ENCODE data around the gene ADAMTS8. TPM values are rescaled to one million over a fixed set of nuclear protein-coding genes. Genes with fewer than 3 reads are reported as not detected.
"Not testable (repeated sequence)": the region's sequence is repeated elsewhere in the genome, so short reads cannot be mapped to it uniquely, and the experiment has no call there.

The ADAMTS8 gene
- total RNA-seq, 1 donor from 2014 or later, result 0.48 TPM

DNA sequence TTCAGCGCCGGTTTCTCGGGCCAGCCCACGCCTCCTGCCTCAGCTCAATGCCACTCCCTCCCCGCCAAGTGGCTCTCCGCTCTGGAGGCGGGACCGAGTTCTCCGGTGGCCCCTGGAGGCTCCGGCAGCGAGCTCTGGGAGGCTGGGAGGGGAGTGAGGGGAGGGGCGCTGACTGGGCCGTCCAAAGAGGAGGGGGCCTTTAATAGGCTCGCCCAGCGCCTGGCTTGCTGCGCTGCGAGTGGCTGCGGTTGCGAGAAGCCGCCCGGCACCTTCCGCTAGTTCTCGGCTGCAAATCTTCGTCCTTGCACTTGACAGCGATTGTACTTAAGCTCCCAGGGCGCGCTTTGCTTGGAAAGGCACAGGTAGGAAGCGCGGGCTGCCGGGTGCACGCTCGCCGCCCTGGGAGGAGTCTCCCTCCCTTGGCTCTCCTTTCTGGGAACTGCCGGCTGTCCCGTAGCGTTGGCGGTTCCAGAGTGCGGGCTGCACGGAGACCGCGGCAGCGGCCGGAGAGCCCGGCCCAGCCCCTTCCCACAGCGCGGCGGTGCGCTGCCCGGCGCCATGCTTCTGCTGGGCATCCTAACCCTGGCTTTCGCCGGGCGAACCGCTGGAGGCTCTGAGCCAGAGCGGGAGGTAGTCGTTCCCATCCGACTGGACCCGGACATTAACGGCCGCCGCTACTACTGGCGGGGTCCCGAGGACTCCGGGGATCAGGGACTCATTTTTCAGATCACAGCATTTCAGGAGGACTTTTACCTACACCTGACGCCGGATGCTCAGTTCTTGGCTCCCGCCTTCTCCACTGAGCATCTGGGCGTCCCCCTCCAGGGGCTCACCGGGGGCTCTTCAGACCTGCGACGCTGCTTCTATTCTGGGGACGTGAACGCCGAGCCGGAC is 20.3 kb upstream of the ADAMTS8 start, which contains the start of gene ADAMTS15:
TSS of gene ADAMTS15 (plus strand) at position 230 of the 894 bp plus-strand sequence. CDS start at position 559, 329 bp downstream.
- DNase-seq, result peak; percentile 94
- intact Hi-C loops (cut with DNase I), result loop anchor here (10.0 kb wide), 1 partner anchor 286 kb away; no protein-coding TSS in a partner anchor
- ATAC-seq (ENCODE audit: poor library complexity), result peak; percentile 79

DNA sequence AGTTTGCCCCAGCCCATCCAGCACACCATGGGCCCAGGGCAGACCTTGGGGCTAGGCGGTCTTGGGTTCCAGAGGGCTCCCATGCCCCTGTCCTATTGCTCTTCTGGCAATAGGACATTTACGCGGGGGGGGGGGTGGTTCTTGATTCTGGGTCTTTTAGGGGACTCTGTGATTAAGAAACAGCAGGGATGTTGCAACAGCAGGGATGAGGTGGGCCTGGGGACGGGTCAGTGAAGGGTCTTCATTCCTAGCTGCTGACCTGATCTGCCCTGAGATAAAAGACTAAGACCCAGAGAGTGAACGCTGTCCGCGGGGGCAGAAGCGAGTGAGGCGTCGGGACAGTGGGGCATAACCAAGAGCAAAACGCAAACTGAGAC is 19.6 kb upstream of the ADAMTS8 start:
- ATAC-seq (ENCODE audit: poor library complexity) (no peak), DNase-seq (no peak)
- intact Hi-C loops (cut with DNase I), result loop anchor here (10.0 kb wide), 1 partner anchor 287 kb away; no protein-coding TSS in a partner anchor

DNA sequence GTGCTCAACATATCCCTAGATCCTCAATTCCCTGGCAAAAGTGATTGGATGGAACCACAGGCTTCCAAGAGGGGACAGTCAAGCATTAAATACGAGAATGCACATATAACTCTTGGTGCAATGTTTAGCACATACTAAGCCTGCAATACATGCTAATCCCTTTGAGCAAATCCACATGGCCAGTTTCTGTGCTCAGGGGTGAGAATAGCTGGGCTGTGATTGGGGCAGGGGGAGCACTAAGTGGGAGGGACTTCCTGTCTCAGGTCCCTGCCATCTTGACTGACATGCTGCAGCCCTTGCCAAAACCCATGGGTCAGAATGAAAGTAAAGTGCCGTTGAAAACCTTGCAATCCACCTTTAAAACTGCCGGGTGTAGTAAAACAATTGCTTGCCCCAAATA is 17.4 kb upstream of the ADAMTS8 start:
- DNase-seq, result no peak
- no peak for ATAC-seq (ENCODE audit: poor library complexity)
- intact Hi-C loops (cut with DNase I), result loop anchor here (10.0 kb wide), 1 partner anchor 289 kb away; no protein-coding TSS in a partner anchor

DNA sequence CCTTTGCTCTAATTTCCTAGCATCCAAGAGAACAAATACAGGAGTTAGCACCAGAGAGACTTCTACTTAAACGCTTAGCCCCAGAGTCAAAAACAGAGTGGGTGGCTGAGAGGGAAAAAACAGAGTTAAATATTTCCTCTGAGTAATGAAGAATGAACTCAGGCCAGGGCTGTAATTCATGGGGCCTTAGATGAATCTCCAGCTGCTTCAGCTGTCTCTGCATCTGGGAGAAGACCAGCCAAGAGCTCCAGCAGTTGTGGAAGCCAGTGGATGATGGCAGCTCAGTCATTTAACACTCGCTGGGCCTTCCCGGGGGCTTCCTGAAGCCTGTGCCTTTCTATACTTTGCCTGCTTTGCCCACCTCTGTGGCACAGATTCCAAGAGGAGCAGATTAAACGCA is 14.3 kb upstream of the ADAMTS8 start:
- DNase-seq, result no peak
- ATAC-seq (ENCODE audit: poor library complexity), result peak; percentile 23
- intact Hi-C loops (cut with DNase I), result loop anchor here (10.0 kb wide), 1 partner anchor 292 kb away; no protein-coding TSS in a partner anchor

DNA sequence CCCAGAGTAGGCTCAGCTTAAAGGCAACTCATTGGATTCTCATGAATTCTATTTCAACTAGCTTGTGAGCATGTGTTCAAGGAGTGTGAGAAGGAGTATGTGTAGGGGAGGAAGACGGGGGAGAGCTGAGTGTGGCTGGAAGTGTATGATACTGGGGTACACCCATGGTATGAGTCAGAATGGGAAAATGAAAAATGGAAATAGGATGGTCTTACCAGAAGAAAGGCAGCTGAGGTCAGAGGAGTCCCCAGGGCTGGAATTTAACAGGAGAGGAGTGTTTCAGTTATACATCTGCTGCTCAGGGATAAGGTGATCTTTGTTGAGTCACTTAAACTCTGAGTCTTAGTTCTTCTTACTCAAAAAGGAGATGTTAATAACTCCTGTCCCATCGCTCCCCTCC is 13.3 kb upstream of the ADAMTS8 start:
- ATAC-seq (ENCODE audit: poor library complexity) (no peak), DNase-seq (no peak)
- intact Hi-C loops (cut with DNase I), result loop anchor here (10.0 kb wide), 1 partner anchor 293 kb away; no protein-coding TSS in a partner anchor

DNA sequence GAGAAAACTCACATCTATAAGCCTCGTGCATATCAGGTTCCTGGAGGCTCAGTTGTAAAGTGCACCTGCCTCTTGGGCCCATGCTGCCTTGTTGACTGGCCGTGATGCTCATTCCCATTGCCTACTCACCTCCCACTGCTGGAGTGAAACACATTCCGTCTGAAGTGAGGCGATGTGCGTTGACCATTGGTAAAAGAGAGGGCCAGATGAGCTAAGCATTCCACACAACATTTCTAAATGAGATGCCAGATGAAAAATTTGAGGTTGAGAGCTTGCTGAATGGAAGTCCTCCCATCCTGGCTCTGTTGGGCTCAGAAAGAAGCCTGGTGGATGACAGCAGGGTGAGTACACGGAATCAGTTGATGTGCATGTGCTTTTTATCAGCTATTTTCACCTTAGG is 11.5 kb upstream of the ADAMTS8 start:
- DNase-seq, result no peak
- intact Hi-C loops (cut with DNase I), result loop anchor here (10.0 kb wide), 1 partner anchor 295 kb away; no protein-coding TSS in a partner anchor
- ATAC-seq (ENCODE audit: poor library complexity), result no peak

DNA sequence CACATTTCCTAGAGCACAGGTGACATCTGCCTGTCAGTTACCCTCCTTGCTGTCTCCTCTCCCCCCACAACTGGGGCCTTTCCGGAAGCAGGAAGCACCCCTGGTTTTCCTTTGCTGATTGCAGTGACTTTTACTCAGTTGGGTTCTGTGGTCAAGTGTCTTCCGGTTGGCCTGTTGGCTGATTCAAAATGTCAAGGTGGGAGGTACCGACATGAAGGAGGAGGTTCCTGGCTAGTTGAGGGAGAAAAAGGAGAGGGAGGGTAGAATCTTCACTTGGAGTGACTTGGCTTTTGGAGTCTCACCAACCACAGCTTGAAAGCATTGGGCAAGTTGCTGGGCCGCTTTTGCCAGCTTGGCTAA is 10.7 kb upstream of the ADAMTS8 start:
- ATAC-seq (ENCODE audit: poor library complexity), result no peak
- no peak for DNase-seq
- intact Hi-C loops (cut with DNase I), result no loop called here

DNA sequence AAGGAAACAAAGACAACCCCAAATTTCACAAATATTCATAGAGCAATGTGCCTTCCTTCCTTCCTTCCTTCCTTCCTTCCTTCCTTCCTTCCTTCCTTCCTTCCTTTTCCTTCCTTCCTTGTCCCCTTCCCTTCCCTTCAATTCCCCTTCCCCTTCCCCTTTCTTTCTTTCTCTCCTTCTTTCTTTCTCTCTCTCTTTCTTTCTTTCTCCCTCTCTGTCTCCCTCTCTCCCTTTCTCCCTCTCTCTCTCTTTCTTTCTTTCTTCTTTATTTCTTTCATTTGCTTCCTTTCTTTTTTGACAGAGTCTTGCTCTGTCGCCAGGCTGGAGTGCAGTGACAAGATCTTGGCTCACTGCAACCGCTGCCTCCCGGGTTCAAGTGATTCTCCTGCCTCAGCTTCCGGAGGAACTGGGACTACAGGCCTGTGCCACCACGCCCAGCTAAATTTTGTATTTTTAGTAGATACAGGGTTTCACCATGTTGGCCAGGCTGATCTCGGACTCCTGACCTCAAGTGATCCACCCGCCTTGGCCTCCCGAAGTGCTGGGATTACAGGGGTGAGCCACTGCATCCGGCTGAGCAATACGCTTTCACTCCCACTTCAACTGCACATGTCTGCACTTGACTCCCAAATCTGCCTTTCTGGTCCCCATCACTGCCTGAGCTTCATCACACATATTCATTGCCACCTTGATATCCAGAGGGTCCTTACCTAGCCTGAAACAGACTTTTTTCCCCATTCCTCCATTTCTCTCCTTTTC is 10.2 kb upstream of the ADAMTS8 start:
- DNase-seq; ATAC-seq (ENCODE audit: poor library complexity); intact Hi-C loops (cut with DNase I): not testable (repeated sequence)

DNA sequence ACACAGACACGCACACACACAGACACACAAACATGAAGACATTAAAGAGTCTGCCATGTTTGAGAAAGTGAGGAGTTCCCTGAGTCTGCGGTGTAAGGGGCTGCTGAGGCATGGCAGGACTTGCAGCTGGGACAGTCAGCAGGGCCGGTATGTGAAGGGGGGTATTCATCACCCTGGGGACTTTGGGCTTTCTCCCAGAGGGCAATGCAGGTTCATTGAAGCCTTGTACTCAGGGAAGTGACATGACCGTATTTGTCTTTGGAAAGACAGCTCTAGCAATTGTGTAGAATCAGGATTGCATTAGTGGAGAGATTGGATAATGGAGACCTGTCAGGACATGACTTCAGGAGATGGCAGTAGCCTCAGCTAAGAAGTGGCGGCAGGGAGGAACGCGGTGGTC is 9.4 kb upstream of the ADAMTS8 start:
- intact Hi-C loops (cut with DNase I), result no loop called here
- no peak for ATAC-seq (ENCODE audit: poor library complexity)
- no peak for DNase-seq

DNA sequence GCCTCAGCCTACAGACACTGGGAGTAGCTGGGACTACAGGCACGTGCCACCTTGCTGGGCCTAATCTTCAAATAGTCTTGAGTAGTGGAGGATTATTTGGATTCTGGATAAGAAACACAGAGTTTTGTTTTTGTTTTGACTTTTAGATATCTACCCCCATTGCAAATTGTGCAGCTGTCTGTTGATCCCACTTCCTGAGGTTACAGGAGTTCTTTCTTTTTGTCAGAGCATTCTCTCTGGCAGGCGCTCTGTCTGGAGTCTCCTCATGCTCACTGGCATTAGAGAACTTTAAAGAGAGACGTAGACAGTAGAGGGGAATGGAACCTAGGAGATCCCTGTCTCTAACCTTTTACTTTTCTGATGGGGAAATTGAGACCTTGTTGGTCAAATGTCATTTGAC is 7.8 kb upstream of the ADAMTS8 start:
- intact Hi-C loops (cut with DNase I), result no loop called here
- ATAC-seq (ENCODE audit: poor library complexity) (no peak), DNase-seq (no peak)

DNA sequence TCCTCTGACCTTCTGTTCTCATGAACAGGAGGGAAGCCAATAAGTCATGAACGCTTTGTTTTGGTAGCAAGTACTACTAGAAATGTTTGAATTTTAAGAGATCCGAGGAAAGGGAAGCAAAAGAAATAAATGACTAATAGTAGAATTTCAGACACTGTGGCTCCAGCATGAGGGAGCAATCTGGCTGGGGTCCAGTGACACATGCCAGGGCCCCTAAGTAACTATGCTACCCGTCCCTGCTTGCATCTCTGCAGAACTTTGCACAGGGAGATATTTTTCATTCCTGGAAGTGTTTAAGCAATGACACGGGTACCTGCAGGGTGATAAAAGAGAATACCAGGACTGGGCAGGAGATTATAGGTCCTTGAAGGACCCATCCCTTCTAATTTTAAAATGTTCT is 7.3 kb upstream of the ADAMTS8 start:
- intact Hi-C loops (cut with DNase I), result no loop called here
- ATAC-seq (ENCODE audit: poor library complexity), result no peak
- DNase-seq, result no peak

DNA sequence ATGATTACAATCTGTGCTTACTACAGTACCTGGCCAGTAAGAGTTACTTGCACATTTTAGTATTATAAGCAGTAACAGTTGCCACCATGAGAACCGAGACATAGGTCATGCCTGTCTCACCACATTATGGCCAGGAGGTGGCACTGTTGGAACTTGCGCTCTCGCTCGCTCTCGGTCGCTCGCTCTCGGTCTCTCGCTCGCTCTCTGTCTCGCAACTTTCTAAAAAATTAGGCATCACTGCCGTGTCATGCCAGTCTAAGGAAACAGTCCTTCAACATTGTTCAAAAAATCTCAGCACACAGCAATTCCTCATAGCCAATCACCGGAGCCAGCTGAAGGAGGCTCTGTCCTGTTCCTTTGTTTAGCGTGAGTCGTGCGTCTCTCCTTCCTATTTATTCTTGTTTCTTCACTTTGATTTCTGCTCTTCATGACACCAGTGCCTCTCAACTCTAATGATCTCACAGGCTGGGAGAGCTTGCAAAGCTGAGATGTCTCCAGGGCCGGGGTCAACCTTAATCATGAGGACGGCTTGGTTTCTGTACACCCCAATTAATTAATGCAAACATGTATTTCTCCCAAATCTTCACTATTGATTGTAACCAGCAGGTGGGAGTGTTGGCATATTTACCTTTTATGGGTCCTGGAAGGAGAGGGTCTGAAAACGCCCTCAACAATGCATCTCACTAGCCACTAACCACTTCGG is 6.3 kb upstream of the ADAMTS8 start:
- peak; percentile 81 for DNase-seq

DNA sequence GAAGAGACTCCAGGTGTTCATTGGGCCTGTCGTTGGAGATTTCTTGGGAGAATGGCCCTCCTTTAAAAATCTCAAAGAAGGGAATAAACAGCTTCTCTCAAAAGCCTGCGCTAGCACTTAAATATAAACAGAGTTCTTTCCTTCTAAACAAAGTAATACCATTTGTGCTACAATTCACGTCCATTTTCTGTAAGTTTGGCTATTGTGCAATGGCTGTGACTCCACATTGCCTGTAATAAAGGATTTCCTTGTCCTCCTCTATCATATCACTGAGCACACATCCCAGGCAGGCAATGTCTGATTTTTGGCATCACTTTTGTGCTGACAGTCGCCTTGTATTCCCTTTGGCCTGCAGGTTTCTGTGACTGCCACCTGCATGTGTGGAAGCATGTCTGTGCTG is 4.9 kb upstream of the ADAMTS8 start:
- DNase-seq (no peak), ATAC-seq (ENCODE audit: poor library complexity) (no peak)
- intact Hi-C loops (cut with DNase I), result no loop called here

More for the DNA sequence above, 6.3 kb upstream of the ADAMTS8 start:
- intact Hi-C loops (cut with DNase I), result loop anchor here (1.0 kb wide), 1 partner anchor 428 kb away; no protein-coding TSS in a partner anchor
- peak; percentile 94 for ATAC-seq (ENCODE audit: poor library complexity)

DNA sequence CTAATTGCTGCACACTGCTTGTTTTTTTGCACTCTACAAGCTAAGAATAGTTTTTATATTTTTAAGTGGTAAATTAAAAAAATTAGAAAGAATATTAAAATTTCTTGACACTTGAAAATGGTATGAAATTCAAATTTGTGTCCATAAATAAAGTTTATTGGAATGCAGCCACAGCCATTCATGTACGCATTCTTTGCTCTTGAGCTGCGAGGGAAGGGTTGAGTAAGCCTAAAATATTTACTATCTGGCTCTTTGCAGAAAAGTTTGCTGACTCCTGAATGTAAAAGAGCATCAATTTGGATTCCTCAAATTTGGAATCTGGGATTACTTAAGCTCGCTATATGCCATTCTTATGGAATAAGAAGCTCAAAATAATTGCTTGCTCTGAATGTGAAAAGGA is 3.4 kb upstream of the ADAMTS8 start:
- DNase-seq (no peak), ATAC-seq (ENCODE audit: poor library complexity) (no peak)
- intact Hi-C loops (cut with DNase I), result loop anchor here (2.0 kb wide), 1 partner anchor 465 kb away; no protein-coding TSS in a partner anchor

DNA sequence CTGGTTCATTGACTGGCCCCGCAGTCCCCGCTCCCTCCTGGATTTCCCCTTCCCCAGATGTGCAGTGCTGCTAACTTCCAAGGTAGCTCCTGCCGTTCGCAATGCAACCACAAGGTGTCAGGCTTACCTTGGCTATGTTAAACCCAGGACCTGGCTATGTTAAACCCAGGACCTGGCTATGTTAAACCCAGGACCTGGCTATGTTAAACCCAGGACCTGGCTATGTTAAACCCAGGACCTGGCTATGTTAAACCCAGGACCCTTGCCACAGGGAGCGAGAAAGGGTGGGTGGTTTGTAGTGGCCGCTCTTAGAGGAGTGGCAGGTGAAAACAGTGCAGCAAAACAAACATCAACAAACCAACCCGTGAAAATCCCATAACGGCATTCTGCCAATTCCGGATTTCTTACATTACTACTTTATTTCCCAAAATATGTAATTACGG is 2.9 kb upstream of the ADAMTS8 start:
- DNase-seq, result peak; percentile 77
- peak; percentile 37 for ATAC-seq (ENCODE audit: poor library complexity)
- intact Hi-C loops (cut with DNase I), result loop anchor here (2.0 kb wide), 1 partner anchor 465 kb away; no protein-coding TSS in a partner anchor

DNA sequence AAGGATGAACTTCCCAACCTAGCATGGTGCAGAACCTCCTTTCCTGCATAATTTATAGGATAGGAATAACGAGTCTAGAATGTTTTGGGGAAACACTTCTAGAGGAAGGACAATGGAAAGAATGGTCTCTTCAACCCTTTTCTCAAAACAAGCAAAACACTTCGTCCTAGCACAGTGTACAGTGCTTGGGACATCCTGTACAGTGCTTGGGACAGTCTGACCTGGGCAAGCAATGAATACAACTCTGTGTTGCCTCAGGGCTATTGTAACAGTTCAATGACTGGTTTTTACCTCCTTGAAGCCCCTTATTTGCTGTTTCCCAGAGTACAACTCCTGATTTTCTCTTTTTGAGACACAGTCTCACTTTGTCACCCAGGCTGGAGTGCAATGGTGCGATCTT is 1.6 kb upstream of the ADAMTS8 start:
- no peak for ATAC-seq (ENCODE audit: poor library complexity)

DNA sequence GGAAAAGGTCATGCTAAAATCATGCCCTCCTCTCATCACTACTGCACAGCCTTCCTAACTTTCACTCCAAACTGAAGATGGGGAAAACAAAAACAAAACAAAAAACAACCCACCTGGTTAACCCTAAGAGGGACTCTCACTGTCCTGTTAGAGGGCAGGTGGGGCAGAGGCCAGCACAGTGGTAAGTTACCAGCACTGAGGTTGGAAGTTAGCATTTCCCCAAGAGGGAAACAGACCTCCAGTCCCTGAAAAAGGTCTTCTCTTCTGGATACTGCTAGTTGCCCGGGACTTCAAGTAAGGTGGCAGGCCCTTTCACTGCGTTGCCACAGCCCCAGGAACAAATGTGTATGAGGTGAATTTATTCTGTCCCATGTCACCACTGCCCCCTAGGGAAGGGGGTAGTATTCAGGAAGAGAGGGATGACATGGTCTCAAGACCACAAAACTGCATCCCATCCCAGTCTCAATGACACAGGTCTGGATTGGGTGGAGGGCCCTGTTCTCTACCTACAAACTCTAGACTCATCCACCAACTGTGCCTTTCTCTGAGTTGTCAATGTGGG is 792 bp upstream of the ADAMTS8 start:
- intact Hi-C loops (cut with DNase I), result no loop called here
- DNase-seq (no peak), ATAC-seq (ENCODE audit: poor library complexity) (no peak)

More for the DNA sequence above, 1.6 kb upstream of the ADAMTS8 start:
- no peak for DNase-seq
- intact Hi-C loops (cut with DNase I), result loop anchor here (2.0 kb wide), 1 partner anchor 467 kb away; no protein-coding TSS in a partner anchor

All from Right ventricle myocardium superior (tissue), 1 donor.